Measurements from ENCODE around the gene KRTAP20-3.

The KRTAP20-3 gene

DNA sequence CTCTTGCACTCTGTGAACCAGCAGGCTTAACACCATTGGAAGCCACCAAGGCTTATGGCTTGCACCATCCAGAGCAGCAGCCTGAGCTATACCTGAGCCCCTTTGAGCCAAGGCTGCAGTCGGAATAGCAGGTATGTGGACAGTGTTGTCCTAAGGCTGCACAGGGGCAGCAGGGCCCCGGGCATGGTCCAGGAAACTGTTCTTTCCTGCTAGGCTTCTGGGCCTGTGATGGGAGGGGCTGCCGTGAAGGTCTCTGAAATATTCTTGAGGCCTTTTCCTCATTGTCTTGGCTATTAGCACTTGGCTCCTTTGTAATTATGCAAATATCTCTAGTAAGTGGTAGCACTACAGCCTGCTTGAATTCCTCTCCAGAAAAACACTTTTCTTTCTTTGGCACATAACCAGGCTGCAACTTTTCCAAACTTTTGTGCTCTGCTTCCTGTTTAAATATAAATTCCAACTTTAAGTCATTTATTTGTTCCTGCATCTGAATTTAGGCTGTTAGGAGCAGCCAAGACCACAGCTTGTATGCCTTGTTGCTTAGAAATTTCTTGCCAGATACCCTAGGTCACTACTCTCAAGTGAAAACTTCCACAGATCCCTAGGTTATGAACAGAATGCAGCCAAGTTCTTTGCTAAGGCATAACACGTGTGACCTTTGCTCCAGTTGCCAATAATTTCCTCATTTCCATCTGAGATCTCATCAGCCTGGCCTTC is 17.1 kb upstream of the KRTAP20-3 start:
- no peak overlapping the region for H3K27ac ChIP-seq (ENCODE audit: low read length)
- H2AFZ ChIP-seq (ENCODE audit: low read depth, low read length): no peak overlapping the region
- no peak overlapping the region for H3K4me2 ChIP-seq (ENCODE audit: insufficient read depth, low read length)
- H3K9me3 ChIP-seq (ENCODE audit: insufficient read depth, low read length, severe bottlenecking): no peaks in the 10 kb centered on the region
- no peak overlapping the region for H3K9ac ChIP-seq (ENCODE audit: low read depth, low read length)
- no peaks in the 10 kb centered on the region for H3K79me2 ChIP-seq (ENCODE audit: insufficient read depth, low read length)
- ATAC-seq (ENCODE audit: insufficient read depth, low read depth) (no peak), DNase-seq (no peak)
- no peaks in the 10 kb centered on the region for H3K36me3 ChIP-seq (ENCODE audit: insufficient read depth, low read length)
- H4K20me1 ChIP-seq (ENCODE audit: insufficient read depth, low read length): no peaks in the 10 kb centered on the region
- no peaks in the 10 kb centered on the region for H3K27me3 ChIP-seq (ENCODE audit: insufficient read depth, low read length, poor library complexity)
- H3K4me3 ChIP-seq (ENCODE audit: low read depth in 1 of 2, low read length in 2 of 2): no peak overlapping the region
- H3K4me1 ChIP-seq (ENCODE audit: insufficient read depth, low read length): no peaks in the 10 kb centered on the region
- TF ChIP-seq EZH2 (IDR thresholded peaks at IDR 0.05; ENCODE audit: borderline replicate concordance, low read depth, low read length, severe bottlenecking) (no peak), CTCF (IDR thresholded peaks at IDR 0.05; ENCODE audit: borderline replicate concordance, extremely low read depth, low read length, poor library complexity, severe bottlenecking) (no peak)

DNA sequence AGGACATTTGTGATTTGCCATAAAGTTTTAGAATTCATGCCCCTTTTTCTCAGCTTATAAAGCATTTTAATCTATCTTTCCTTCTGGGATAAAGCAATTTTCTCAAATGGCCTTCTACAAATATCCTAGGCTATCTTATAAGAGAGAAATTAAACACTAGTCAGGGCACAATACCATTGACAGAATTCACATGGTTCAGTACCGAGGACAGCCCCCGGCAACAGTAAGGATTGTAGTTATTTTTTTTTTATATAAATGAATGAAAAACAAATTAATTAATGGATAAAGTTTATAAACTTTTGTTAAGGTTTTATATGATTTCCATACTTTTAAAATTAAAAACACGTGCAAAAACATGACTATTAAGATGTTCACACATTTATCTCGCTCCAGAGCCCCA is 14.6 kb upstream of the KRTAP20-3 start:
- Histone ChIP-seq H4K20me1 (ENCODE audit: insufficient read depth, low read length) (no peaks in the 10 kb centered on the region), H3K4me2 (ENCODE audit: insufficient read depth, low read length) (no peak overlapping the region), H3K9me3 (ENCODE audit: insufficient read depth, low read length, severe bottlenecking) (no peaks in the 10 kb centered on the region), H3K4me3 (ENCODE audit: low read depth in 1 of 2, low read length in 2 of 2) (no peak overlapping the region), H3K27ac (ENCODE audit: low read length) (no peak overlapping the region), H3K36me3 (ENCODE audit: insufficient read depth, low read length) (no peaks in the 10 kb centered on the region), H3K9ac (ENCODE audit: low read depth, low read length) (no peak overlapping the region), H3K79me2 (ENCODE audit: insufficient read depth, low read length) (no peaks in the 10 kb centered on the region), H2AFZ (ENCODE audit: low read depth, low read length) (no peak overlapping the region), H3K27me3 (ENCODE audit: insufficient read depth, low read length, poor library complexity) (no peaks in the 10 kb centered on the region), H3K4me1 (ENCODE audit: insufficient read depth, low read length) (no peaks in the 10 kb centered on the region)
- no peak for DNase-seq
- no peak for ATAC-seq (ENCODE audit: insufficient read depth, low read depth)
- TF ChIP-seq EZH2 (IDR thresholded peaks at IDR 0.05; ENCODE audit: borderline replicate concordance, low read depth, low read length, severe bottlenecking) (no peak), CTCF (IDR thresholded peaks at IDR 0.05; ENCODE audit: borderline replicate concordance, extremely low read depth, low read length, poor library complexity, severe bottlenecking) (no peak)

DNA sequence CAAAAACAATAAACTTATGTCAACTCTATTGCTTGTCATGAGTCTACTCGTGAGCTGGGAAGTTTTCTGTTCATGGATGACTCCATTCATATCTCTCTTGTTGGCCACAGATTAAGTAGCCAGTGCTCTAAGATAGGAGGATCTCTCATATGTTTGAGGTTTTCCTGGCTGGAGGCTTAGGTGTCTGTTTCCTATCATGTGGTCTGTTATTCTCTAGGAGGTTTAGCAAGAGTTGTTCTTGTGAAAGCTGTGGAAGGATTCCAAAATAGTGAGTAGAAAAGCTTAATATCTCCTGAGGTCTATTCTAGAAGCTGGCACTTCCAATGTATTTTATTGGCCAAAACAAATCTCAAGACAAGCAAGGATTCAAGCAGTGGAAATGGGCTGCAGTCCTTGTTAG is 13.5 kb upstream of the KRTAP20-3 start:
- DNase-seq: no peak
- no peak for ATAC-seq (ENCODE audit: insufficient read depth, low read depth)
- Histone ChIP-seq H3K79me2 (ENCODE audit: insufficient read depth, low read length) (no peaks in the 10 kb centered on the region), H3K9me3 (ENCODE audit: insufficient read depth, low read length, severe bottlenecking) (no peaks in the 10 kb centered on the region), H2AFZ (ENCODE audit: low read depth, low read length) (no peak overlapping the region), H3K9ac (ENCODE audit: low read depth, low read length) (no peak overlapping the region), H3K4me2 (ENCODE audit: insufficient read depth, low read length) (no peak overlapping the region), H3K36me3 (ENCODE audit: insufficient read depth, low read length) (no peaks in the 10 kb centered on the region), H3K27me3 (ENCODE audit: insufficient read depth, low read length, poor library complexity) (no peaks in the 10 kb centered on the region), H3K27ac (ENCODE audit: low read length) (no peak overlapping the region), H4K20me1 (ENCODE audit: insufficient read depth, low read length) (no peaks in the 10 kb centered on the region), H3K4me3 (ENCODE audit: low read depth in 1 of 2, low read length in 2 of 2) (no peak overlapping the region), H3K4me1 (ENCODE audit: insufficient read depth, low read length) (no peaks in the 10 kb centered on the region)
- no peak for TF ChIP-seq CTCF (IDR thresholded peaks at IDR 0.05; ENCODE audit: borderline replicate concordance, extremely low read depth, low read length, poor library complexity, severe bottlenecking)
- TF ChIP-seq EZH2 (IDR thresholded peaks at IDR 0.05; ENCODE audit: borderline replicate concordance, low read depth, low read length, severe bottlenecking): no peak

Data from DND-41 (cell line).